Measurements from ENCODE around the gene ZNF682.
"Not testable (repeated sequence)": the region's sequence is repeated elsewhere in the genome, so short reads cannot be mapped to it uniquely, and the experiment has no call there.

DNA sequence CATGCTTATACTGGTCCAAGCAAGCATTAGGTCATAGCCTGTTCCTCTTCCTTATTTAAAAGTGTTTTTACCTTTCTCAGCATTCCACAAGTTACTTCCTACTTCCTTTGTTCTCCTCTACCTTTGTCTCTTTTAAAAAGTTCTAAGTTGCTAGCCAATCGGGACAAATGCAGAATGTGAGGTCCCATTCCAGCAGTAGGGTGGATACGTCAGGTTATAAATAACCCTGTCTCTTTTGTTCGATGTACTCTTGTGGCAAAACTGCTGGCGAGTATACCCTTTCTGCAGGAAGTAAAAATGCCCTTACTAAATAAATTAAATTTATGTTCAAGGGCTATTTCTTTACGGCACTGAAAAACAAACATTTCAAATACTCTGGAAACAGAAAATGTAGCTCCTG, 6.4 kb upstream of the ZNF682 start:
- TF ChIP-seq, protein P1, sequence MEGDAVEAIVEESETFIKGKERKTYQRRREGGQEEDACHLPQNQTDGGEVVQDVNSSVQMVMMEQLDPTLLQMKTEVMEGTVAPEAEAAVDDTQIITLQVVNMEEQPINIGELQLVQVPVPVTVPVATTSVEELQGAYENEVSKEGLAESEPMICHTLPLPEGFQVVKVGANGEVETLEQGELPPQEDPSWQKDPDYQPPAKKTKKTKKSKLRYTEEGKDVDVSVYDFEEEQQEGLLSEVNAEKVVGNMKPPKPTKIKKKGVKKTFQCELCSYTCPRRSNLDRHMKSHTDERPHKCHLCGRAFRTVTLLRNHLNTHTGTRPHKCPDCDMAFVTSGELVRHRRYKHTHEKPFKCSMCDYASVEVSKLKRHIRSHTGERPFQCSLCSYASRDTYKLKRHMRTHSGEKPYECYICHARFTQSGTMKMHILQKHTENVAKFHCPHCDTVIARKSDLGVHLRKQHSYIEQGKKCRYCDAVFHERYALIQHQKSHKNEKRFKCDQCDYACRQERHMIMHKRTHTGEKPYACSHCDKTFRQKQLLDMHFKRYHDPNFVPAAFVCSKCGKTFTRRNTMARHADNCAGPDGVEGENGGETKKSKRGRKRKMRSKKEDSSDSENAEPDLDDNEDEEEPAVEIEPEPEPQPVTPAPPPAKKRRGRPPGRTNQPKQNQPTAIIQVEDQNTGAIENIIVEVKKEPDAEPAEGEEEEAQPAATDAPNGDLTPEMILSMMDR (tag by site-specific recombination; IDR thresholded peaks at IDR 0.05) = not testable (repeated sequence)
- TF ChIP-seq ZNF670 (tag by site-specific recombination; IDR thresholded peaks at IDR 0.05; ENCODE audit: low read depth); MYNN (tag by site-specific recombination; IDR thresholded peaks at IDR 0.05; ENCODE audit: borderline replicate concordance); ZNF350 (tag by site-specific recombination; IDR thresholded peaks at IDR 0.05): not testable (repeated sequence)
